Neutrophil (primary cell): ENCODE data around the gene ALKAL2.

Experiments
- H3K27ac ChIP-seq: fragments of 200-600 bp; sonication (generic); 2 replicates; pipeline ENCODE4 v1.5.1; 2016; ENCODE audit warnings: mild to moderate bottlenecking, moderate library complexity
- H3K27me3 ChIP-seq: fragments of 200-600 bp; sonication (generic); 2 replicates; pipeline ENCODE4 v1.6.0; 2016; ENCODE audit warnings: mild to moderate bottlenecking
- H3K36me3 ChIP-seq: fragments of 200-600 bp; sonication (generic); 2 replicates; pipeline ENCODE4 v1.5.1; 2017
- H3K4me1 ChIP-seq, 2 experiments: fragments of 200-600 bp in 1 of 2; sonication (generic) in 1 of 2; 1 replicate in 1 of 2; 2 replicates in 1 of 2; pipeline versions ENCODE4 v1.5.1 to v1.6.1; 2013 to 2016; ENCODE audit warnings: low read depth in 1 of 2, low read length in 1 of 2, mild to moderate bottlenecking in 1 of 2, moderate library complexity in 1 of 2; ENCODE audit not compliant: control insufficient read depth in 1 of 2, insufficient read depth in 1 of 2
- H3K4me3 ChIP-seq, 2 experiments: fragments of 200-600 bp in 1 of 2; sonication (generic) in 1 of 2; 1 replicate in 1 of 2; 2 replicates in 1 of 2; pipeline ENCODE4 v1.5.1; 2013 to 2016; ENCODE audit warnings: low read depth in 1 of 2, low read length in 1 of 2, mild to moderate bottlenecking in 1 of 2, moderate library complexity in 1 of 2
- H3K9me3 ChIP-seq: fragments of 200-600 bp; sonication (generic); 2 replicates; pipeline ENCODE4 v1.5.1; 2016
- CTCF ChIP-seq: fragments of 200-600 bp; sonication (generic); IDR thresholded peaks from 2 replicates; pipeline ENCODE4 v1.5.1; 2016; ENCODE audit warnings: antibody characterized with exemption

ALKAL2 gene

GRCh38 chr2:284896-285492 lies 2.9 kb downstream of the ALKAL2 start:
- peaks cover 24% of the 10 kb centered on the region for H3K36me3 ChIP-seq
- H3K9me3 ChIP-seq, result no peaks in the 10 kb centered on the region
- peaks cover 59% of the 10 kb centered on the region for H3K27me3 ChIP-seq
- no peak overlapping the region for H3K27ac ChIP-seq
- TF ChIP-seq CTCF, result no peak
- peaks cover 0 to 20% of the 10 kb centered on the region in 2 experiments for H3K4me1 ChIP-seq
- H3K4me3 ChIP-seq, result no peak overlapping the region

GRCh38 chr2:283996-284794 lies 3.7 kb downstream of the ALKAL2 start:
- Histone ChIP-seq H3K4me3 (no peak overlapping the region), H3K36me3 (peaks cover 32% of the 10 kb centered on the region), H3K9me3 (no peaks in the 10 kb centered on the region), H3K27me3 (peaks cover 51% of the 10 kb centered on the region), H3K4me1 (peaks cover 0 to 14% of the 10 kb centered on the region in 2 experiments), H3K27ac (no peak overlapping the region)
- no peak for TF ChIP-seq CTCF

- Histone ChIP-seq H3K4me3 (no peak overlapping the region), H3K4me1 (peaks cover 0 to 2% of the 10 kb centered on the region in 2 experiments), H3K27me3 (peaks cover 35% of the 10 kb centered on the region), H3K36me3 (peaks cover 46% of the 10 kb centered on the region), H3K9me3 (no peaks in the 10 kb centered on the region), H3K27ac (no peak overlapping the region)
- TF ChIP-seq CTCF, result no peak
Observed at GRCh38 chr2:282371-283263, 5.3 kb downstream of the ALKAL2 start.

- Histone ChIP-seq H3K27ac (no peak overlapping the region), H3K9me3 (no peaks in the 10 kb centered on the region), H3K4me1 (no peaks in the 10 kb centered on the region), H3K27me3 (peaks cover 23% of the 10 kb centered on the region), H3K36me3 (peaks cover 54% of the 10 kb centered on the region), H3K4me3 (no peak overlapping the region)
- no peak for TF ChIP-seq CTCF
Observed at GRCh38 chr2:281381-281780, 6.5 kb downstream of the ALKAL2 start.

GRCh38 chr2:280650-281110 lies 7.2 kb downstream of the ALKAL2 start:
- no peak overlapping the region for H3K4me3 ChIP-seq
- H3K36me3 ChIP-seq, result peaks cover 54% of the 10 kb centered on the region
- peaks cover 16% of the 10 kb centered on the region for H3K27me3 ChIP-seq
- no peaks in the 10 kb centered on the region for H3K4me1 ChIP-seq
- TF ChIP-seq CTCF, result no peak
- H3K27ac ChIP-seq, result no peak overlapping the region
- H3K9me3 ChIP-seq, result no peaks in the 10 kb centered on the region
